ENCODE data around the gene INPP5K.

DNA sequence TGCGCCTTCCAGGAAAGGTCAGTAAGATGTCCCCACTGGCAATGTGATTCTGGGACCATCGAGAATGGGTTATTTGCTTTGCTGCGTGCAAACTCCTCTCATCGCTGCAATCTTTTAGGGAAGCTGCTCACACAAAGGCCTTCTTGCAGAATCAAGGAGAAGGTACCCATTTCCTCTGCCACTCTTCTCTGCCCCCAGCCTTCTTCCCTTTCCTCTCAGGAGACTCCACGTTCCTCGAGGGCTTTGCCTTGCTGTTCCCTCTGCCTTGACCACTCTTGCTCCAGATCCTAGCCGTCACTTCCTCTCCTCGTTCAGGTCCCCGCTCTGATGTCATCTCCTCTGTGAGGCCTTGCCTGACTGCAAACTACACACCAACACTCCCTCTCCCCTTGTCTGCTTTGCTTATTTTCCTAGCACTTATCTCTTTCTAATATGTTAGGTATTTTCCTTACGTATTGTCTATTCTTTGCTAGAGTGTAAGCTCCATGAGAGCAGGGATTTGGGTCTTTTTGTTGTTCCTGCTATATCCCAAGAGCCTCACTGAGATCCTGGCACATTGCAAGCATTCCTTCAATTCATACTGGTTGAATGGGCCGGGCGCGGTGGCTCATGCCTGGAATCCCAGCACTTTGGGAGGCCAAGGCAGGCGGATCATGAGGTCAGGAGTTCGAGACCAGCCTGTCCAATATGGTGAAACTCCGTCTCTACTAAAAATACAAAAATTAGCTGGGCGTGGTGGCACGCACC is 55.0 kb downstream of the INPP5K start:
- TF ChIP-seq, protein P1, sequence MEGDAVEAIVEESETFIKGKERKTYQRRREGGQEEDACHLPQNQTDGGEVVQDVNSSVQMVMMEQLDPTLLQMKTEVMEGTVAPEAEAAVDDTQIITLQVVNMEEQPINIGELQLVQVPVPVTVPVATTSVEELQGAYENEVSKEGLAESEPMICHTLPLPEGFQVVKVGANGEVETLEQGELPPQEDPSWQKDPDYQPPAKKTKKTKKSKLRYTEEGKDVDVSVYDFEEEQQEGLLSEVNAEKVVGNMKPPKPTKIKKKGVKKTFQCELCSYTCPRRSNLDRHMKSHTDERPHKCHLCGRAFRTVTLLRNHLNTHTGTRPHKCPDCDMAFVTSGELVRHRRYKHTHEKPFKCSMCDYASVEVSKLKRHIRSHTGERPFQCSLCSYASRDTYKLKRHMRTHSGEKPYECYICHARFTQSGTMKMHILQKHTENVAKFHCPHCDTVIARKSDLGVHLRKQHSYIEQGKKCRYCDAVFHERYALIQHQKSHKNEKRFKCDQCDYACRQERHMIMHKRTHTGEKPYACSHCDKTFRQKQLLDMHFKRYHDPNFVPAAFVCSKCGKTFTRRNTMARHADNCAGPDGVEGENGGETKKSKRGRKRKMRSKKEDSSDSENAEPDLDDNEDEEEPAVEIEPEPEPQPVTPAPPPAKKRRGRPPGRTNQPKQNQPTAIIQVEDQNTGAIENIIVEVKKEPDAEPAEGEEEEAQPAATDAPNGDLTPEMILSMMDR (IDR thresholded peaks at IDR 0.05): no peak
- no peak for TF ChIP-seq POLR2A (IDR thresholded peaks at IDR 0.05)
